CD4-positive, alpha-beta T cell treated with Interleukin-4 for 1 hour (primary cell): ENCODE measurements around the gene PIP4K2A.
A peak's percentile ranks its signal among the peaks of the same experiment; 100 is the strongest.
"Not testable (repeated sequence)": the region's sequence is repeated elsewhere in the genome, so short reads cannot be mapped to it uniquely, and the experiment has no call there.

ENCODE experiments used
- DNase-seq, 2 donors: peaks; one replicate each; pipeline ENCODE4 v3.0.0-alpha.2; 2020 to 2022

Gene PIP4K2A

GRCh38 chr10:22718659-22719058 lies 4.3 kb upstream of the PIP4K2A start:
- DNase-seq = not testable (repeated sequence)

GRCh38 chr10:22717728-22718127 lies 3.4 kb upstream of the PIP4K2A start:
- DNase-seq = no peak

GRCh38 chr10:22716943-22717342 lies 2.6 kb upstream of the PIP4K2A start:
- DNase-seq = no peak

GRCh38 chr10:22715290-22715625 lies 880 bp upstream of the PIP4K2A start:
- no peak for DNase-seq

GRCh38 chr10:22713853-22714478 lies 412 bp downstream of the PIP4K2A start:
- peak in 1 of 2 donors; percentile 44 for DNase-seq

DNA sequence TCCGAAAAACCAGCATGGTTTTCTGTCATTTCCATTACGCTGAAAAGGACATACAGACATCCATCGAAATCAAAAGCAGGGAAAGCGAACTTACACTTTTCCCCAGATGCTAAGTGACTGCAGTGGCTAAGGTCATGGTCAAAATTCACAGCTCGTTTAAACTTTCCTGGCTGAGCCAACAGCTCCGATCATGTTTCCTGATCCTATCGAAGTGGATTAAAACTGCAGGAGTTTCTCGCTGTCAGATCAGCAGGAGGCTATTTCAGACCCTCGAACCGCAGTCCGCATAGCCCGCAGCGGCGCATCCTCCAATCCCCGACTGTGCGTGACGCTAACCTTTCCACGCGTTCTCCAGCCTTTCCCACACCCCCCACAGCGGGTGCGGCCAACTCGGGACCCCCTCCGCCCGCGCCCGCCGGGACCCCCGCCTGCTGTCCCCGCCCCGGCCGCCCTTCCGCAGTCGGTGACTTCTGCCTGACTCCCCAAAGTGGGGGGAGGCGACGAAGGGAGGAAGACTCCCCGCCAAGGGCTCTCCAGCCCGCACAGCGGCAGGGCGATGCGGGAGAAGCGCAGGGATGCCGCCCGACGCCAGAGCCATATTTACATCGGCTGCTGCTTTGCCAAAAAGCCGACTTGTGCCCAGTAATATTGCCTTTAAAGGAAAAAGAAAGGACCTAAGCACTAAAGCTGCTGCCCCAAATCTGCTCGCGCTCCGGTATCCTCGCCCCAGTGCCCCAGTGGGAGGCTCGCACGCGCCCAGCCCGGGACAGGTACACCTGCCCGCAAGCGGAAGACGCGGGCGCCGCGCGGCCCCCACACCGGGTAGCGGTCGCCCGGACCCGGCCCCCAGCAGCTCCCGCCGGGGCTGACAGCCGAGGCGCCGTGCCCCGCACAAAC lies 1.2 kb downstream of the PIP4K2A start:
- DNase-seq = peak; percentile 32 to 42

DNA sequence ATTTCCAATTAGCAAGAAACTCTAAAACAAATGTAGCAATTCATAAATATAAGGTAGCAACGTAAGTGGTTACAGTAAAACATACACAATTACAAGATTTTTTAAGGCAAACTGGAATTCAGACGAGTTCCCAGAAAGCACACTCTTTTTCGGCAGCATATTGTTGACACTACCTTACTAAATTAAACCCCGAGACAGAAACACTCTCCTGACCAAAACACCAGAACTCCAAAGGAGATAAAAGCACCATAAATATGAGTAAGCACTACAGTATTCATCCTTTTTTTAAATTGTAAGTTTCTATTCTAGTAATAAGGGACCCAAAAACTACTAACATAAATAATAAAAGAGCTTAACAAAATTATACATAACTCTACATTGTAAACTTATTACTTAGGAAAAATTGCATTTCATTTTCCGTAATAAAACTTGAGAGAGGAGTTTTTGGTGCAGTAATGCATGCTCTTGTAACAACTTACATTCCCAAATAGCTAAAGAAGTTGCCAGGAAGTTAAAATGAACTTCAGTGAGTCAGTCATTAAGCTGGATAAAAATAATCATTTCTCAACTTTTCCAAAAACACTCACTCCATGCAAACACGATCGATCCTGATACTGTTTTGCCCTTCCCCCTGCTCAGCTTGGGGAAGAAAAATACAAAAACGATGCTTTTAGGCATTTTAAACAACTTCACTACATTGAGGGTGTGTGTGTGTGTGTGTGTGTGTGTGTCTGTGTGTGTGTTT lies 2.0 kb downstream of the PIP4K2A start:
- no peak for DNase-seq

GRCh38 chr10:22711373-22711772 lies 3.0 kb downstream of the PIP4K2A start:
- DNase-seq = no peak

DNA sequence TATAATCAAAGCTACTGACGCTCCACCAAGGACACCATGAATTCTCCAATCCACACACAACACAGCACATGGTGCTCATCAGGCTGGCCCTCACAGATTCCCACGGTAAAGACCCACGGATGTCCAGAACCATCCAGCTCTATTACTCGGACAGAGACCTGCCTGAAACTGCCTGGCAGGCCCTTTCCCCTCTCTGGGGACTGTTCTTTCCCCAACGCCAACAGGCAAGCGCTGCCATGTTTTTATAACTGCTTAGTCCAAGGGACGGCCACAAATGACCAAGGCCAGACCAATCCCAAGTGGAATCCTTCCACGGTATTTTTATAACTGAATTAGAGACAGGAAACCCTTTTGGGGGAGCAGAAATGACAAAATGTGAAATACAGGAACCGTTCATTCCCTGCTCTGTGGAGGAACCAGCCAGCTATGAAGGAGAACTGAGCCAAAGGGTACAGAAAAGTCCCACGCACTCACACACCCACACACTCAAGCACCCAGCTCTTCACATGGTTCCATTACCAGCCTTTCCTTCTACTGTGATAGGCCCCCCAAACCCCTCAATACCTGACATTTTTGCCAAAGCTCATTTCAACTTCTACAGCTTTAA lies 4.1 kb downstream of the PIP4K2A start:
- DNase-seq = peak in 1 of 2 donors; percentile 24

GRCh38 chr10:22708772-22709171 lies 5.6 kb downstream of the PIP4K2A start:
- DNase-seq = no peak

DNA sequence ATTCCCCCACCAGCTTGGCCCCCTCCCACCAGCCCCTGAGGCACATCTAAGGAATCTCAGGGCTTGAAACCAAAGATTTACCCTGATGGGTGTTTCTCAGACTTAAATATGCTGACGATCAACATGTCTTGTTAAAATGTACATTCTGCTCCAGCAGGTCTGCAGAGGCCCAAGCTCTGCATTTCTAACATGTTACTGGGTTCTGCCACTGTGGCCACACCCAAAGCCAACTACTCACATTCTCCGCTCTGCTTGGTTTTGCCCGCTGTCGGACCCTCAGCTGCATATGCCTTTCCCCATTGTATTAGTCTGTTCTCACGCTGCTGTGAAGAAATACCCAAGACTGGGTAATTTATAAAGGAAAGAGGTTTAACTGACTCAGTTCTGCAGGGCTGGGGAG lies 8.9 kb downstream of the PIP4K2A start:
- no peak for DNase-seq

DNA sequence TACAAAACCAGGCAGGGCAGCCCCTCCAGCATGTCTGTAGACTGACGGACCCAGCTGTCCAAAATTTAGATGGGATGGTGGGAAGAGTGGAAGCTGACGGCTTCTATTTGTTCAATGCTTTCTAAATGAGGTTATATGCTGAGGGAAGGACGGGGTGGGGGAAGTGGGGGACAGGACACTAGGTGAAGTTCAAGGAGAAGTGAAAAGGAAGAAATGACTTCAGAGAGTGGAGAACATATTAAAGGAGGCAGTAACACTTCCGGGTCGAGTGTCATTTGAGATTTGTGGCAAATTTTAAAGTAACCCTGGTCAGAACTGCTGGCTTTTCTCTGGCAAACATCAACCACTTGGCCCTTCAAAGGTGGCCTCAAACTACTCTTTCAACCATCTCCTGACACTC lies 9.4 kb downstream of the PIP4K2A start:
- DNase-seq = no peak

DNA sequence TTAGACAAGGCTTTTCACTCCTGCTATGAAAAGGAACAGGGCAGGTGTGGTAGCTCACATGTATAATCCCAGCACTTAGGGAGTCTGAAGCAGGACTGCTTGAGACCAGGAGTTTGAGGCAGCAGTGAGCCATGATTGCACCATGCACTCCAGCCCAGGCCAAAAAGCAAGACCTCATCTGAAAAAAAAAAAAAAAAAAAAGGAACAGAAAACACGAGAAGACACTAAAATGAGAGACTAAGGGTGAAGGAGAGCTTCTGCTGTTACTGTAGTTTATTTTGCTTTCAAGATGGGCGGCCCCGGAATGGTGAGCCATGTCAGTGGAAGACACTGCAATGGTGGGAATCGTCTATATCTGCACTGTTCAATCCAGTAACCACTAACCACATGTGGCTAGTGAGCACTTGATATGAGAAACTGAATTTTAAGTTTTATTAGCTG lies 9.9 kb downstream of the PIP4K2A start:
- no peak for DNase-seq

DNA sequence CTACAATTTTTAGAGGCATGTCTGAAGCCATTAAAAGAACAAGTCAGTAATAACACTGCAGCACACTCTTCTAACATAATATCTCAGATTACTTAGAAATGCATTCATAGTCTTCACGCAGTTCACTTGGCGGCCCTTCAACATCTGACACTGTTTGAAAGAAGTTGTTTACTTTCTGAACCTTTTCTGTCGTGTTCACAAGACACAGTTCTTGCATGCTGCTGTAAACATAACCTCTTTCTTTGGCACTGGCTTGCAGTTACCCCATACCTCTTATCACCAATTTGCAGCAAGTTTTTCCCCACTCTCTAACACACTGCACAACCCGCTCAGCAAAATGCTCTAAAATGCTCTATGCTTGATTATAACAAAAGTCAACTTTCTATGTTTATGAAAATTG lies 12.0 kb downstream of the PIP4K2A start:
- DNase-seq = no peak

DNA sequence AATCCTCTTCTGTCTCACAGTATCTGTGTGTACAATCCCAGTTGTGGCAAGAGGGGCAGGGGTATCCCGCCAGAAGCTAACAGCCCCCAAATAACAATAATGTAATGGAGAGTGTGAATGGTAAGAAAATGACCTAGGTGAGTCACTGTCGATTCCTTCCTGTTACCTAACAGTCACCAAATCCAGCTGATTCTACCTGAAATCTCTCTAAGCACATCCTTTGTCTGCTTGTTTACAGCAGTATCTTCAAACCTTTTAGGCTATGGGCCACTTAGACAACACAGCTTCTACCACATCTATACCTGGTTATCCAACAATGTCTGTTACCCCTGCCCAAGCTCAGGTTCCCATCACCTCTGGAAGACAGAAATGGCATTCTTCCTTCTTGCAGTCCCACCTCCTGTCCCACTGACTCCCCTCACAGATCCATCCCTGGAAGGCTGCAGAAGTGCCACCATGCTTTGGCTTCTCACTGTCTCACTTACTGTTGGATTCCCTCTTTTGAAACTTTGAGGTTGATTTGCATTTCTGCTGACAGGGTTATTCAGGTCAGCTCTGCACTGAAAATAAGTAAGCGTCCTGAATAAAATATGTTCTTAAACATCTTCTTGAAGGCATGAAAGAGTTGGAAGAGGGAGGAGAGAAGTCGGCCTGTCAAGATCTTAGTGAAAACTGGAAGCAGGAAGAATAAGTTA lies 13.1 kb downstream of the PIP4K2A start:
- no peak for DNase-seq

GRCh38 chr10:22700489-22700888 lies 13.9 kb downstream of the PIP4K2A start:
- DNase-seq = no peak

DNA sequence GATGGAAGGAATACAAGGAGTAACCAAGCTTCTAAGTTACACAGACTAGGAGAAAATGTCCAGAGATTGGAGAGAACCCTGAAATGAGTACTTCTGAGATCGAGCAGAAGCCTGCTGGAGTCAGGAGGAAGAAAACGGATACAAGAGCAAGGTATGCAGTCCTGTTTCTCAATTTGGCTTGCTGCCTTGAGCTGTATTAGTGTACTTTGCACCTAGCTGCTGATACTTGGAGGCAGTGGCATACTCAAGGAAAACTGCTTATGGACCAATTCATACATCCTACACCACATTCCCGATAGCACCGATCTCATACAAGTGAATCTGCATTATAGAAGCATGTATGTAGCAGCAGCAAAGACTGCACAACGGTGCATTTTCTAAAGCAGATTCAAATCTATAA lies 14.4 kb downstream of the PIP4K2A start:
- no peak for DNase-seq

DNA sequence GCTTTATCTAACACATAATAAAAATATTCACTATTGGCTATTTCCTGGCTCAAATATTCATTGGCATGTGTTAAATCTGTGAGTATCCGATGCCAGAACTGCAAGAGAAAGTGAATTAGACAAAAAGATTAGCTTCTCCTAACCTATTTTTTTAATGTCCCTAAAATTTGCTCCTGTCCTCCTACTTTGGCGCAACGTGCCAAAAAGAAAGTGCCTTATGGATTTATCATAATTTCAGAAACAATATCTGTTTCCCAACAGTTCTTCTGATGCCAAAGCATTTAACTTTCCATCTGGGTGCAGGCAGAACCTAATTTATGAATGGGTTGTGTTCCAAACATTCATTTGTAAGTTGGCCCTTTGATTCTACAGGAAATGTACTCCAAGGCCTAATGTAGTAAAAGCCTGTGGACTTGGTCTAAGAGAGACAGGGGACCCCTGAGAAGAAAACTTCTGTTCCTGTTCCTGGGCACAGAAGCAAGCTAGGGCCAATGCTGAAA lies 15.4 kb downstream of the PIP4K2A start:
- no peak for DNase-seq

DNA sequence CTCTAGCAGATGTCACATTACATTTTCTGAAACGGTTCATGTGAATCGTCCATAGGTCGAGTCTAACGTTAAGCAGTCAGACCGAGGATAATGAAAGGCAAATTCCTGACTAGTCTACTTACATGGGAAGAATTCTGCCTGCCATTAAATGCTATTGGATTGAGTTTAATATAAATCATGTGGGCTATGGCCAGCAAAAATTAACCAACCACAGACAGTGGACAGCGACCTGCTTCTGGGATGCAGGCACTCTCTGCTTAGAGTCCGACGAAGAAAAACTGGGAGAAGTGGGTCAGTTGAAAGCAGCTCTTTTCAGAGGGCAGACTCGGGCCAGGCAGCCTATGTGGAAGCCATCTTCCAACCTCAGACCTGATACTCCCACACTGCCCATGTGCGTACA lies 16.6 kb downstream of the PIP4K2A start:
- DNase-seq = no peak

DNA sequence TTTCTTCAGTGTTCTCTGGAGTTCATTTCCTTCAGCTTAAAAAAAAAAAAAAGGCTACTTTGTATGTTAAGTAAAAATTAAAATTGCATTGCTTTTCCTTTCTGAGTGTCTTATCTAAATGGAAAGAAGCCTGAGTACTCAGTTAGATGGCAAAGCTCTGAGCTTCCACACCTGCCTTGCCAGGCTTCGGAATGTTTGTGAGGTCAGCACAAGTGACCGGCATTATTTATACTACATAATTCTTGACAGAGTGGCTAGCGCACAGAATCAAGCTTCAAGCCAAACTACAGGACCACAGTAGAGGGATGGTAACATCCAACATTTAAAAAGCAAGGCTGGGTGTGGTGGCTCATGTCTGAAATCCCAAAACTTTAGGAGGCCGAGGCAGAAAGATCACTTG lies 17.3 kb downstream of the PIP4K2A start:
- no peak for DNase-seq

- DNase-seq = no peak
Measured at GRCh38 chr10:22693860-22694259, 20.5 kb downstream of the PIP4K2A start.

DNA sequence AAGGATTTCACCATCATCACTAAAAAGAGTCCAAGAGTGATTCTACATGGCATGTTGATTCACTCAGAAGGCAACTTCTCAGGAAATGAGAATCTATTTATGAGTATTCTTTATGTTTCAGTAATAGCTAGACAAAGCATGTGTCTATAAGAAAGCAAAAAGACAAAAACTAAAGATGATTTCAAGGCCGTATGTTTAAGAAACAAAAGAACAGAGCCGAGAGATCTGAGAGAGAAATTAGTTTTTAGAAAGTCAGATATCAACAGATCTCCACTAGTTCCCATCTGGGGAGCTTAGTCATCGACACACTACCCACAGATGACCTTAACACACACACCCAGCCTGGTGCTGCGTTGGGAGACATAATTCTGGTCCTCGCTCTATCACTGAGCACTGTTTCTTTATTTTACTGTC lies 21.0 kb downstream of the PIP4K2A start:
- peak in 1 of 2 donors; percentile 29 for DNase-seq
